Fibroblast of mammary gland (primary cell): Measurements from ENCODE around the gene LINC01488.

ENCODE experiments used
- DNase-seq: peaks from one replicate; pipeline ENCODE4 v3.0.0-alpha.2; 2010; ENCODE audit warnings: low read depth
- H3K4me3 ChIP-seq: 2 replicates; pipeline ENCODE4 v1.5.1; 2011; ENCODE audit warnings: low read depth, mild to moderate bottlenecking, low read length, moderate library complexity; ENCODE audit not compliant: control insufficient read depth
- TF ChIP-seq, protein P1 (sequence below): conservative IDR thresholded peaks from 2 replicates; pipeline ENCODE4 v1.5.1; 2011; ENCODE audit warnings: low read depth, low read length, inconsistent platforms; ENCODE audit not compliant: control insufficient read depth, insufficient read depth

Gene LINC01488

GRCh38 chr11:69495441-69496201 lies 14.2 kb downstream of the LINC01488 start:
- TF ChIP-seq, protein P1, sequence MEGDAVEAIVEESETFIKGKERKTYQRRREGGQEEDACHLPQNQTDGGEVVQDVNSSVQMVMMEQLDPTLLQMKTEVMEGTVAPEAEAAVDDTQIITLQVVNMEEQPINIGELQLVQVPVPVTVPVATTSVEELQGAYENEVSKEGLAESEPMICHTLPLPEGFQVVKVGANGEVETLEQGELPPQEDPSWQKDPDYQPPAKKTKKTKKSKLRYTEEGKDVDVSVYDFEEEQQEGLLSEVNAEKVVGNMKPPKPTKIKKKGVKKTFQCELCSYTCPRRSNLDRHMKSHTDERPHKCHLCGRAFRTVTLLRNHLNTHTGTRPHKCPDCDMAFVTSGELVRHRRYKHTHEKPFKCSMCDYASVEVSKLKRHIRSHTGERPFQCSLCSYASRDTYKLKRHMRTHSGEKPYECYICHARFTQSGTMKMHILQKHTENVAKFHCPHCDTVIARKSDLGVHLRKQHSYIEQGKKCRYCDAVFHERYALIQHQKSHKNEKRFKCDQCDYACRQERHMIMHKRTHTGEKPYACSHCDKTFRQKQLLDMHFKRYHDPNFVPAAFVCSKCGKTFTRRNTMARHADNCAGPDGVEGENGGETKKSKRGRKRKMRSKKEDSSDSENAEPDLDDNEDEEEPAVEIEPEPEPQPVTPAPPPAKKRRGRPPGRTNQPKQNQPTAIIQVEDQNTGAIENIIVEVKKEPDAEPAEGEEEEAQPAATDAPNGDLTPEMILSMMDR = no peak
- H3K4me3 ChIP-seq = no peak overlapping the region
- DNase-seq = no peak

DNA sequence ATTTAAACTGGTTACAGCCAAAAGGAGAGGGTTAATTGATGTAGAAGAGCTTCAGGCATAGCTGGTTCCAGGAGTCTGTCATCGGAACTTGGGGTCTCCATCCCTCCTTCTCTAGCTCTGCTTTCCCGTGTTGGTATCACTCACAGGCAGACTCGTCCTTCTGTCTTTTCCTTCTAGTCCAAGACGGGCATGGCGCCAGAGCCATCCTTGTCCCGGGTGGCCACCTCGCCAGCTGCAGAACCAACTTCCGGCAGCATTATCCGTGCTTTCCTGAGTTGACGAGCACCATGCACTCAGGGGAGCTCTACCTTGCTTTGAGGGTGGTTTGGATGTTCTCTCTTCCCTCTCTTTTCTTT lies 14.7 kb downstream of the LINC01488 start:
- TF ChIP-seq, protein P1 = no peak
- no peak overlapping the region for H3K4me3 ChIP-seq
- DNase-seq = no peak

DNA sequence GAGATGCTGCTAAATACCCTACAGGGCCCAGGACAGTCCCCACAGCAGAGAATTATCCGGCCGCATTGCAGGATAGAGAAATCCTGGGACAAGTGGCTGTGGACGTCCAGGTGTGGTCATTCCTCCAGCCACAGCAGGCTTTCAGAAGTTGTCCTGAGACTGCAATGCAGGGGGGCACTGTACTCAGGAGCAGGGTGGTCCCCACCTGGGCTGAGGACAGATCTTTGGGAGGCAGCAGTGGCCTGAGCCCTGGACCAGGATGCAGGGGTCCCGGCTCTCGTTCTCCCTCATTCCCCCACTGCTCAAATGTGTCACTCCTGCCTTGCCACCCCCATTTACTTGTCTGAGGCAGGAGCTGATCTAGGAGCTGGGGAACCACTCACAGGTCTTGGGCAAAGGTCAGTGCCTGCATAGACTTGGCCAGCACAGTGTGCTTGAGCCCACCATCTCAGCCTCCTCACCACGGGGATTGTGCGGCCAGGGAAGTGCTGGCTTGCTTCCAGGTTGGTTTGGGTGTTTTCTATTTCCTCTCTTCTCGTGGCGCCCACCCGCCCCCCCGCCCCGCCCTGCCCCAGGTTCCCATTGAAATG lies 15.3 kb downstream of the LINC01488 start:
- H3K4me3 ChIP-seq = no peak overlapping the region
- TF ChIP-seq, protein P1 = no peak

DNA sequence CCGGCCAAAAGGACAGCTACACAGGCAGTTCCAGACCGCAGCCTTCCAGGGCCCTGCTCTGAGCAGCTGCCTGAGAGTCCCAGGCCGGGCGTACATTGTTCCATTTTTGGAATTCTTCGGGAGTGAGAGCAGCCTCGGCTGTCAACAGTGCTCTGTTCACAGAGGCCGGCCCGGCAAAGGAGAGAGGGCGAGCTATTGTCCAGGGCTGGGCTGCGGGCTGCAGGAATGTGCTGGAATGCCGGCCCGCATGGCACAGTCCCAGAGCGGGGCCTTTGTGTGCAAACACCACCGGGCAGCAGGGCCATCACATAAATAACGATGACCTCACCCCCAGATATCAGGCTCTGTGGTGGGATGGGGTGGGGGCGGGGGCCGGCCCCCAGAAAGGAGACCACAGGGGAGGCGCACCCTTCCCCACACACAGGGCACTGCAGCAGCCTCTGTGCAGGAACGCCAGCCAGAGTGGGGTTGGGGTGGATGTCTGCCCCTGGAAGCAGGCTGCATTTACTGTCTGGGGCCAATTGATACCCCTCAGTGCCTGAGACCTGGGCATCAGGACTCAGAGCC lies 15.8 kb downstream of the LINC01488 start:
- TF ChIP-seq, protein P1 = no peak
- H3K4me3 ChIP-seq = no peak overlapping the region
- DNase-seq = peak; percentile 94

More for the DNA sequence above, 15.3 kb downstream of the LINC01488 start:
- no peak for DNase-seq

DNA sequence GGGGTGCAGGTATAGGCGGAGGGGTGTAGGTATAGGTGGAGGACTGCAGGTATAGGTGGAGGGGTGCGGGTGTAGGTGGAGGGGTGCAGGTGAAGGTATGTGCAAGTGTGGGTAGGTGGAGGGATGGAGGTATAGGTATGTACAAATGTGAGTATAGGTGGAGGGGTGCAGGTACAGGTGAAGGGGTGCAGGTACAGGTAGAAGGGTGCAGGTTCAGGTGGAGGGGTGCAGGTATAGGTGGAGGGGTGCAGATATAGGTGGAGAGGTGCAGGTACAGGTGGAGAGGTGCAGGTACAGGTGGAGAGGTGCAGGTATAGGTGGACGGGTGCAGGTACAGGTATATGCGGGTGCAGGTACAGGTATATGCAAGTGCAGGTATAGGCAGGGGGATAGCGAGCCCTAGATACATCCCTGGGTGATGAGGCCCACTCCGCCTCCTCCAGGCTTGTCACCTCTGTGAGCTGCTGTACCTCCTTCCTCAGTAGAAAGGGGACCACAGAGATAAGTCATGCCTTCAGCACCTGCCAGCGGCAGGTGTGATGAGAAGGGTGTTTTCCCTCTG lies 17.2 kb downstream of the LINC01488 start:
- no peak for DNase-seq
- no peak overlapping the region for H3K4me3 ChIP-seq
- TF ChIP-seq, protein P1 = no peak

GRCh38 chr11:69499186-69499917 lies 17.9 kb downstream of the LINC01488 start:
- DNase-seq = no peak
- no peak overlapping the region for H3K4me3 ChIP-seq
- TF ChIP-seq, protein P1 = no peak
